GM18517 (cell line): Measurements from ENCODE around the gene RPS6KB2.

Experiments used
- ATAC-seq: cut with Tn5 transposase; IDR thresholded peaks from one replicate; pipeline ENCODE4 v1.9.1; 2021; ENCODE audit warnings: mild to moderate bottlenecking, moderate library complexity; ENCODE audit not compliant: unreplicated experiment

The RPS6KB2 gene

DNA sequence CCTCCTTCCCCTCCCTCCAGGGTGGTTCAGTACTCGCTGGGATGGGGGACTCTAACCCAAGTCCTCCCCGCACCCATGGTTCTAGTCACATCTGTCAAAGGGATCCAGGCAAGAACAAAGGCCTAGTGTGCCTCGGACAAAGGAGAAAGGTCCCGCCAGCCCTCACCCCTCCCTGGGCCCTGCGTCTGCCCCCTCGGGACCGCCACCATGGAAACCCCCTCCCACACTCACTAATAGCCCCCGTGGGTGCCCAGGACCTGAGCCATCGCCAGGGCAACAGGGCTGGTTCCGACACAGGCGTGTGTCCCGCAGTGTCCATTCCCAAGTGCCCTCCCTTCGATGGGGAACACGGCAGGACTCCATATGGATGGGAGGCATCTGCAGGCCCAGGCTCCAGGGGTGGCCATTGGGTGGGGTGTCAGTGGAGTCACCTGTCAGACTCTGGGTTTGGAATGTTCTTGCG lies 17.9 kb upstream of the RPS6KB2 start:
- no peak for ATAC-seq

- ATAC-seq = no peak
Measured at GRCh38 chr11:67410984-67411784, 17.1 kb upstream of the RPS6KB2 start.

DNA sequence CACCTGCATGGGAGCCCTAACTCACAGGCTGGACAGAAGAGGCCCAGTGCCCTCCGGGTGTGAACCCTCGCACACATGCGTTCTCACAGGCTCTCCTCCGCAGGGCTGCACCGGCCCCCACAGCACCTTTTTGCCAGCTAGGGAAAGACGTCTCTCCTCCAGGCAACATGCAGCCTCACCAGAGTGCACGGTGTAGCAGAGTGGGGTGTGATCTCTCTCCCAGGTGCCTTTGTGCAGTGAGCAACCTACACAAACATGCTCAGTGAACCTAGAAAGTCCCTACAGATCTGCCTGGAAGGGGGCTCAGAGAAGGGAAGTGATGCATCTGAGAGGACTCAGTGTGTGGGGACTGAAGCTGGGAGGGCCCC lies 16.5 kb upstream of the RPS6KB2 start:
- ATAC-seq = no peak

- ATAC-seq = no peak
Measured at GRCh38 chr11:67412495-67413179, 15.7 kb upstream of the RPS6KB2 start.

- ATAC-seq = no peak
Measured at GRCh38 chr11:67413266-67413849, 14.9 kb upstream of the RPS6KB2 start.

GRCh38 chr11:67415501-67416304 lies 12.6 kb upstream of the RPS6KB2 start, which contains the start of gene CARNS1:
TSS of gene CARNS1 (plus strand) at chr11:67415678. CDS start at chr11:67416200, 522 bp downstream.
- ATAC-seq = no peak

DNA sequence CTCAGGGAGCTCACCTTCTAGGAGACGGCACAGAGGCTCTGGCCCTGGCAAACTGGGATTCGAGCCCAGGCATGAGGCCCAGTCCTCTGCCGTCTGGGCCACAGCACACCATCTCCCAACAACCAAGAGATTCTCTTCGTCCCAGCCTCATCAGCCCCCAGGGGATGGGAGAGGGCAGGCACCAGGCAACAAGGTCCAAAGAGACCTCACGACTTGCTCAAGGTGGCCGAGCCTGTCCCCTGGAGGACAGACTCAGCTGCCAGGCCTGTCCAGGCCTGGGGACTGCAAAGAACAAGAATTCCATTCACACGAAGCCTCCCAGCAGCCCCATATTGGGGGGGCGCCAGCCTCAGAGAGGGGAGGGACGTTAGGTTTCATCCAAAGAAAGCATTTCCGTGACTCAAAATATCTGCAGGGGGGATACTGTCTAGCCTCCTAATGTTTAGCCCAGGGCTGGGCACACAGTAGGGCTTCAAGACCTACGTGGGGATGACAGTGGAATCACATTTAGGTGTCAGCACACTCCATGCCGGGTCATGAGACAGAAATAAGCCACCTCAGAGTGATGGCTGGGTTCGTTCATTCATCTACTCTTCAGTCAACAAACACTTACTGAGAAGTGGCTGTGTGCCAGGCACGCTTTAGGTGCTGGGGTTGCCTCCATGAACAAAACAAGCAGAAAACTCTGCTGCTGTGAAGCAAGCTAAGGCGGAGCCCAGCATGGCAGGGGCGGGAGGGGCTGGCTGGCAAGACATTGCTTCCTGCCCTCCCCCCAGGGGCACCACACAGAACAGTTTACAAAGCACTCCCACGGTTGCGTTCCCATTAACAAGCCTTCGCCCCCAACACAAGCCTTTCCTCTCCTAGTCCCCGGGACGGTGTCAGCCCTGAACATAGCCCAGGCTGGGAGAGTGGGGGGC lies 11.6 kb upstream of the RPS6KB2 start:
- no peak for ATAC-seq

GRCh38 chr11:67417425-67417824 lies 10.9 kb upstream of the RPS6KB2 start:
- no peak for ATAC-seq

GRCh38 chr11:67418476-67419281 lies 9.6 kb upstream of the RPS6KB2 start:
- ATAC-seq = no peak

- no peak for ATAC-seq
Measured at GRCh38 chr11:67419325-67420049, 8.8 kb upstream of the RPS6KB2 start.

GRCh38 chr11:67420147-67420645 lies 8.1 kb upstream of the RPS6KB2 start:
- ATAC-seq = no peak

GRCh38 chr11:67420646-67421429 lies 7.5 kb upstream of the RPS6KB2 start:
- peak; percentile 69 for ATAC-seq

DNA sequence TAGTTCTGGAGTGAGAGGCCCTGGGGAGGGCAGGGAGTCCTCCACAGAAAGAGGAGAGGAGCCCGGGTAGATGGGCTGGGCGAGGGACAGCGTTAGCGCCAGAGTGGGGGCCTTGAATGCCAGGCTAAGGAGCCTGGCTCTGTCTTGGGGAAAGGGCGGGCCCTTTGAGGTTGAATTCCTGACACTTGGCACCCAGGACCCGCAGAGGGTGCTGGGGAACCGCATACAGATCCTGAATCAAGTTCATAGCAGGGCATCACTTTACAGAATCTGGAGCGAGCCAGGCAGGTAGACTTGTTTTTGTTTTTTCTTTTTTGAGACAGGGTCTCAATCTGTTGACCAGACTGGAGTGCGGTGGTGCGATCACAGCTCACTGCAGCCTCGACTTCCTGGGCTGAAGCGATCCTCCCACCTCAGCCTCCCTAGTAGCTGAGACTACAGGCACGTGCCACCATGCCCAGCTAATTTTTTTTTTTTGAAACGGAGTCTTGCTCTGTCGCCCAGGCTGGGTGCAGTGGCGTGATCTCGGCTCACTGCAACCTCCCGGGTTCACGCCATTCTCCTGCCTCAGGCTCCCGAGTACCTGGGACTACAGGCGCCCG lies 6.8 kb upstream of the RPS6KB2 start:
- peak; percentile 7 for ATAC-seq

- ATAC-seq = no peak
Measured at GRCh38 chr11:67422891-67423290, 5.4 kb upstream of the RPS6KB2 start.

GRCh38 chr11:67423466-67423865 lies 4.8 kb upstream of the RPS6KB2 start:
- ATAC-seq = no peak

- ATAC-seq = no peak
Measured at GRCh38 chr11:67423891-67424613, 4.2 kb upstream of the RPS6KB2 start.
